OCI-LY1 (cell line): ENCODE results near the gene BCL2.

Experiments used
- H2AFZ ChIP-seq: fragments of 200-600 bp; sonication (generic), shearing (Covaris generic); 2 replicates; pipeline ENCODE4 v1.6.0; 2014; ENCODE audit warnings: antibody characterized with exemption, mild to moderate bottlenecking, low read length
- H3F3A ChIP-seq: fragments of 200-600 bp; sonication (generic), shearing (Covaris generic); 2 replicates; pipeline ENCODE4 v1.6.0; 2014; ENCODE audit warnings: mild to moderate bottlenecking, antibody characterized with exemption, low read length, moderate library complexity; ENCODE audit not compliant: insufficient read depth
- H3K27ac ChIP-seq: fragments of 200-600 bp; sonication (generic); 2 replicates; pipeline ENCODE4 v1.5.1; 2014; ENCODE audit warnings: low read length, mixed run types, mild to moderate bottlenecking, low read depth; ENCODE audit not compliant: poor library complexity, severe bottlenecking
- H3K27me3 ChIP-seq: fragments of 200-600 bp; sonication (generic); 2 replicates; pipeline ENCODE4 v1.6.0; 2014; ENCODE audit warnings: antibody characterized with exemption, mild to moderate bottlenecking, low read length, moderate library complexity; ENCODE audit not compliant: insufficient read depth
- H3K36me3 ChIP-seq: fragments of 200-600 bp; sonication (generic); 2 replicates; pipeline ENCODE4 v1.6.1; 2014; ENCODE audit warnings: mild to moderate bottlenecking, antibody characterized with exemption, low read length, moderate library complexity, mixed read lengths; ENCODE audit not compliant: insufficient read depth
- H3K4me1 ChIP-seq: fragments of 200-600 bp; sonication (generic); 2 replicates; pipeline ENCODE4 v1.5.1; 2014; ENCODE audit warnings: mild to moderate bottlenecking, low read length, moderate library complexity; ENCODE audit not compliant: insufficient read depth, severe bottlenecking
- H3K4me2 ChIP-seq: fragments of 200-600 bp; sonication (generic), shearing (Covaris generic); 2 replicates; pipeline ENCODE4 v1.6.1; 2014; ENCODE audit warnings: low read length
- H3K4me3 ChIP-seq: fragments of 200-600 bp; sonication (generic); 2 replicates; pipeline ENCODE4 v1.5.1; 2014; ENCODE audit warnings: low read length, low read depth, mild to moderate bottlenecking, mixed read lengths; ENCODE audit not compliant: poor library complexity, severe bottlenecking
- H3K79me2 ChIP-seq: fragments of 200-600 bp; shearing (Covaris generic); 2 replicates; pipeline ENCODE4 v1.6.1; 2016; ENCODE audit warnings: mixed run types, low read length, mixed read lengths; ENCODE audit not compliant: insufficient read depth
- H3K9ac ChIP-seq: fragments of 200-600 bp; sonication (generic), shearing (Covaris generic); 2 replicates; pipeline ENCODE4 v1.6.1; 2014; ENCODE audit warnings: mild to moderate bottlenecking, low read length, mixed read lengths
- H3K9me2 ChIP-seq: fragments of 200-600 bp; sonication (generic), shearing (Covaris generic); 2 replicates; pipeline ENCODE4 v1.6.1; 2014; ENCODE audit warnings: low read depth, mild to moderate bottlenecking, low read length, mixed read lengths
- H3K9me3 ChIP-seq: fragments of 200-600 bp; shearing (Covaris generic); 2 replicates; pipeline ENCODE4 v1.6.1; 2014; ENCODE audit warnings: low read length, mixed read lengths
- H4K20me1 ChIP-seq: fragments of 200-600 bp; sonication (generic), shearing (Covaris generic); 2 replicates; pipeline ENCODE4 v1.6.0; 2016; ENCODE audit warnings: mild to moderate bottlenecking, low read length; ENCODE audit not compliant: insufficient read depth
- CTCF ChIP-seq: fragments of 200-600 bp; sonication (generic), shearing (Covaris generic); IDR thresholded peaks from 2 replicates; pipeline ENCODE4 v1.5.1; 2017; ENCODE audit warnings: mild to moderate bottlenecking, antibody characterized with exemption, low read length, moderate library complexity, mixed read lengths
- EZH2 ChIP-seq: fragments of 200-600 bp; sonication (generic), shearing (Covaris generic); IDR thresholded peaks from 2 replicates; pipeline ENCODE4 v1.8.0; 2017; ENCODE audit warnings: borderline replicate concordance, mixed run types, mild to moderate bottlenecking, antibody characterized with exemption, low read length, moderate library complexity, mixed read lengths

Gene BCL2

GRCh38 chr18:63155910-63156773 lies 163.4 kb downstream of the BCL2 start:
- no peaks in the 10 kb centered on the region for H3K9me3 ChIP-seq
- peaks cover 23% of the 10 kb centered on the region for H3F3A ChIP-seq
- peaks cover 82% of the 10 kb centered on the region for H3K36me3 ChIP-seq
- no peaks in the 10 kb centered on the region for H3K27me3 ChIP-seq
- peak overlapping the region; percentile 99 for H3K27ac ChIP-seq
- H3K4me2 ChIP-seq: peak overlapping the region; percentile 74
- H3K9me2 ChIP-seq: no peaks in the 10 kb centered on the region
- peaks cover 99% of the 10 kb centered on the region for H3K4me1 ChIP-seq
- H4K20me1 ChIP-seq: no peaks in the 10 kb centered on the region
- H3K9ac ChIP-seq: peak overlapping the region; percentile 87
- peak overlapping the region; percentile 61 for H3K4me3 ChIP-seq
- H2AFZ ChIP-seq: no peak overlapping the region
- H3K79me2 ChIP-seq: peaks cover 94% of the 10 kb centered on the region
- TF ChIP-seq EZH2: no peak
- TF ChIP-seq CTCF: no peak

- Histone ChIP-seq H3K27me3 (no peaks in the 10 kb centered on the region), H3K4me2 (peak overlapping the region; percentile 74), H3K9ac (peak overlapping the region; percentile 87), H3F3A (peaks cover 23% of the 10 kb centered on the region), H3K79me2 (peaks cover 97% of the 10 kb centered on the region), H3K4me3 (peak overlapping the region; percentile 61), H2AFZ (no peak overlapping the region), H3K4me1 (peaks cover 99% of the 10 kb centered on the region), H4K20me1 (no peaks in the 10 kb centered on the region), H3K27ac (peak overlapping the region; percentile 99), H3K36me3 (peaks cover 86% of the 10 kb centered on the region), H3K9me3 (no peaks in the 10 kb centered on the region), H3K9me2 (no peaks in the 10 kb centered on the region)
- TF ChIP-seq EZH2 (no peak), CTCF (peak; percentile 85)
These were observed 164.3 kb downstream of the BCL2 start for GRCh38 chr18:63155169-63155852.

- peaks cover 99% of the 10 kb centered on the region for H3K4me1 ChIP-seq
- TF ChIP-seq EZH2 (no peak), CTCF (peak; percentile 39; the same call in 1 of the 2 replicates)
- no peaks in the 10 kb centered on the region for H3K9me3 ChIP-seq
- peaks cover 94% of the 10 kb centered on the region for H3K79me2 ChIP-seq
- H3K36me3 ChIP-seq: peaks cover 92% of the 10 kb centered on the region
- H2AFZ ChIP-seq: no peak overlapping the region
- H3F3A ChIP-seq: peaks cover 23% of the 10 kb centered on the region
- peak overlapping the region; percentile 61 for H3K4me3 ChIP-seq
- H3K9ac ChIP-seq: peak overlapping the region; percentile 87
- no peaks in the 10 kb centered on the region for H3K9me2 ChIP-seq
- no peaks in the 10 kb centered on the region for H4K20me1 ChIP-seq
- peak overlapping the region; percentile 74 for H3K4me2 ChIP-seq
- H3K27me3 ChIP-seq: no peaks in the 10 kb centered on the region
- H3K27ac ChIP-seq: peak overlapping the region; percentile 99
These were observed 165.0 kb downstream of the BCL2 start for GRCh38 chr18:63154350-63155152.
